AG08395 (cell line): ENCODE data around the gene MMP24.
"Not testable (repeated sequence)": the region's sequence is repeated elsewhere in the genome, so short reads cannot be mapped to it uniquely, and the experiment has no call there.

ENCODE experiments used
- DNase-seq: peaks from one replicate; pipeline ENCODE4 v3.0.0; 2012; ENCODE audit warnings: mixed read lengths, low spot score

MMP24 gene

GRCh38 chr20:35226126-35226883 is at the start of gene MMP24:
MMP24 (plus strand) TSS chr20:35226690; CDS start chr20:35226739, 49 bp downstream.
- DNase-seq = no peak

GRCh38 chr20:35179292-35180212 is 46.9 kb upstream of the MMP24 start:
- no peak for DNase-seq

GRCh38 chr20:35180266-35180665 is 46.2 kb upstream of the MMP24 start:
- no peak for DNase-seq

GRCh38 chr20:35181731-35182130 is 44.8 kb upstream of the MMP24 start:
- DNase-seq = peak; percentile 40

GRCh38 chr20:35186691-35187289 is 39.7 kb upstream of the MMP24 start:
- DNase-seq = not testable (repeated sequence)

- no peak for DNase-seq
Measured at GRCh38 chr20:35187584-35188190, 38.8 kb upstream of the MMP24 start.

- not testable (repeated sequence) for DNase-seq
Measured at GRCh38 chr20:35189223-35189622, 37.3 kb upstream of the MMP24 start.

- DNase-seq = no peak
Measured at GRCh38 chr20:35190556-35190955, 35.9 kb upstream of the MMP24 start.

- no peak for DNase-seq
Measured at GRCh38 chr20:35191419-35192117, 34.9 kb upstream of the MMP24 start.

- DNase-seq = no peak
Measured at GRCh38 chr20:35192118-35192872, 34.2 kb upstream of the MMP24 start.

- DNase-seq = not testable (repeated sequence)
Measured at GRCh38 chr20:35193031-35193791, 33.3 kb upstream of the MMP24 start.

- DNase-seq = no peak
Measured at GRCh38 chr20:35196313-35196712, 30.2 kb upstream of the MMP24 start.

GRCh38 chr20:35199740-35200139 is 26.8 kb upstream of the MMP24 start:
- no peak for DNase-seq

- DNase-seq = peak; percentile 67
Measured at GRCh38 chr20:35200267-35200666, 26.2 kb upstream of the MMP24 start.

GRCh38 chr20:35201467-35201866 is 25.0 kb upstream of the MMP24 start:
- DNase-seq = not testable (repeated sequence)

- no peak for DNase-seq
Measured at GRCh38 chr20:35206802-35207201, 19.7 kb upstream of the MMP24 start.

GRCh38 chr20:35207950-35208611 is 18.4 kb upstream of the MMP24 start:
- DNase-seq = peak; percentile 76

GRCh38 chr20:35215066-35215956 is 11.2 kb upstream of the MMP24 start:
- peak; percentile 34 for DNase-seq
